Fibroblast of skin of left quadriceps (primary cell): ENCODE measurements around the gene NUP93.
A peak's percentile ranks its signal among the peaks of the same experiment; 100 is the strongest.

Experiments
- DNase-seq, 2 experiments: peaks; one replicate each; pipeline ENCODE4 v3.0.0-alpha.2; 2013; ENCODE audit warnings: low read depth in 2 of 2

The NUP93 gene

GRCh38 chr16:56743840-56744239 lies 13.9 kb downstream of the NUP93 start:
- no peak for DNase-seq

GRCh38 chr16:56744996-56745640 lies 15.2 kb downstream of the NUP93 start:
- no peak for DNase-seq

GRCh38 chr16:56747486-56748045 lies 17.6 kb downstream of the NUP93 start:
- DNase-seq, result no peak

GRCh38 chr16:56748191-56748590 lies 18.3 kb downstream of the NUP93 start:
- DNase-seq, result no peak

- DNase-seq, result no peak
Measured at GRCh38 chr16:56748826-56749225, 18.9 kb downstream of the NUP93 start.

GRCh38 chr16:56749672-56750491 lies 20.0 kb downstream of the NUP93 start:
- DNase-seq, result no peak

- DNase-seq, result no peak
Measured at GRCh38 chr16:56753410-56753809, 23.5 kb downstream of the NUP93 start.

GRCh38 chr16:56755038-56755437 lies 25.1 kb downstream of the NUP93 start:
- DNase-seq, result no peak

GRCh38 chr16:56758432-56758831 lies 28.5 kb downstream of the NUP93 start:
- no peak for DNase-seq

GRCh38 chr16:56758930-56759329 lies 29.0 kb downstream of the NUP93 start:
- no peak for DNase-seq

- DNase-seq, result no peak
Measured at GRCh38 chr16:56763291-56763916, 33.5 kb downstream of the NUP93 start.

- no peak for DNase-seq
Measured at GRCh38 chr16:56764835-56765234, 34.9 kb downstream of the NUP93 start.

GRCh38 chr16:56765949-56766348 lies 36.0 kb downstream of the NUP93 start:
- DNase-seq, result no peak

- DNase-seq, result no peak
Measured at GRCh38 chr16:56767024-56767423, 37.1 kb downstream of the NUP93 start.

- DNase-seq, result no peak
Measured at GRCh38 chr16:56769677-56770076, 39.7 kb downstream of the NUP93 start.

GRCh38 chr16:56771558-56772279 lies 41.8 kb downstream of the NUP93 start:
- no peak for DNase-seq

GRCh38 chr16:56773532-56773931 lies 43.6 kb downstream of the NUP93 start:
- DNase-seq, result no peak

GRCh38 chr16:56774016-56774680 lies 44.2 kb downstream of the NUP93 start:
- DNase-seq, result no peak

- DNase-seq, result no peak
Measured at GRCh38 chr16:56775162-56775561, 45.2 kb downstream of the NUP93 start.

- peak in 1 of 2 experiments; percentile 20 for DNase-seq
Measured at GRCh38 chr16:56776562-56776961, 46.6 kb downstream of the NUP93 start.

GRCh38 chr16:56777001-56777400 lies 47.1 kb downstream of the NUP93 start:
- DNase-seq, result no peak
